Kidney epithelial cell (primary cell): ENCODE results near the gene ZNHIT3. TPM values are rescaled to one million over a fixed set of nuclear protein-coding genes. Genes with fewer than 3 reads are reported as not detected.

Source experiments
- DNase-seq: peaks from one replicate; pipeline ENCODE4 v3.0.0-alpha.2; 2010; ENCODE audit warnings: low read depth
- H3K27me3 ChIP-seq: 2 replicates; pipeline ENCODE4 v1.6.0; 2011; ENCODE audit warnings: low read length; ENCODE audit not compliant: control insufficient read depth, insufficient read depth
- H3K36me3 ChIP-seq: 2 replicates; pipeline ENCODE4 v1.5.1; 2011; ENCODE audit warnings: low read length; ENCODE audit not compliant: control insufficient read depth, insufficient read depth
- H3K4me3 ChIP-seq: 2 replicates; pipeline ENCODE4 v1.5.1; 2011; ENCODE audit warnings: low read depth, mild to moderate bottlenecking, control low read depth, low read length
- CTCF ChIP-seq: IDR thresholded peaks from 2 replicates; pipeline ENCODE4 v1.5.1; 2011; ENCODE audit warnings: mild to moderate bottlenecking, moderate library complexity, low read length, control low read depth, inconsistent platforms; ENCODE audit not compliant: insufficient read depth, poor library complexity, severe bottlenecking
- total RNA-seq: library from RNA; depleted of rRNA; stranded (reverse); fragments of >200 nt; gene quantifications from 2 replicates; pipeline ENCODE4 v1.2.3, GENCODE V29; 2015

The ZNHIT3 gene
- total RNA-seq, 1 donor from 2014 or later = 36.7 TPM

- no peak for TF ChIP-seq CTCF
- DNase-seq = peak; percentile 62
- H3K27me3 ChIP-seq = no peaks in the 10 kb centered on the region
Observed at GRCh38 chr17:36544307-36545076, 58.0 kb downstream of the ZNHIT3 start, which contains the start of gene GGNBP2. GGNBP2 (plus strand) TSS chr17:36544919; CDS start chr17:36545725, 806 bp downstream.

GRCh38 chr17:36545077-36545464 lies 58.6 kb downstream of the ZNHIT3 start:
- peak overlapping the region; percentile 75 for H3K4me3 ChIP-seq
- H3K36me3 ChIP-seq = no peaks in the 10 kb centered on the region
- no peak for DNase-seq
- no peak for TF ChIP-seq CTCF
- H3K27me3 ChIP-seq = no peaks in the 10 kb centered on the region

More at GRCh38 chr17:36544307-36545076, 58.0 kb downstream of the ZNHIT3 start, which contains the start of gene GGNBP2:
- H3K4me3 ChIP-seq = peak within 1 kb of the TSS; percentile 87
- H3K36me3 ChIP-seq = no peaks in the 10 kb centered on the region

Other genes with a start within 250 kb of the ZNHIT3 start
- 0.13 TPM in 1 of 2 replicates, not detected in the other for gene TBC1D3I, start 222.1 kb upstream of the ZNHIT3 start, total RNA-seq
- not detected in 2 replicates for gene TBC1D3G, start 162.8 kb upstream of the ZNHIT3 start, total RNA-seq
- not detected in 2 replicates for gene TBC1D3H, start 98.2 kb upstream of the ZNHIT3 start, total RNA-seq
- gene MYO19, start 48.2 kb downstream of the ZNHIT3 start, total RNA-seq = 42.5 and 63.3 TPM in 2 replicates
- 9.0 and 12.6 TPM in 2 replicates for gene PIGW, start 48.3 kb downstream of the ZNHIT3 start, total RNA-seq
- gene GGNBP2, start 58.2 kb downstream of the ZNHIT3 start, total RNA-seq = 38.2 and 43.7 TPM in 2 replicates
- 5.4 and 8.3 TPM in 2 replicates for gene DHRS11, start 105.2 kb downstream of the ZNHIT3 start, total RNA-seq
- gene MRM1, start 114.9 kb downstream of the ZNHIT3 start, total RNA-seq = 6.6 and 8.3 TPM in 2 replicates